K562 (cell line): ENCODE data around the gene PNPLA7. TPM values are rescaled to one million over a fixed set of nuclear protein-coding genes. Genes with fewer than 3 reads are reported as not detected.

Experiments
- ATF6 ChIP-seq: sonication (generic); formaldehyde crosslinking; IDR thresholded peaks from 2 replicates; pipeline ENCODE4 v1.4.0; 2020; ENCODE audit warnings: mild to moderate bottlenecking, missing genetic modification reagents
- BHLHE40 ChIP-seq: IDR thresholded peaks from 2 replicates; pipeline ENCODE4 v1.6.1; 2011; ENCODE audit warnings: low read length, improper control_type of control experiment
- CHD2 ChIP-seq: IDR thresholded peaks from 2 replicates; pipeline ENCODE4 v1.6.1; 2011; ENCODE audit warnings: low read depth, low read length
- CTCF ChIP-seq, 3 experiments: IDR thresholded peaks in 2 of 3; conservative IDR thresholded peaks in 1 of 3; 2 replicates each; pipeline ENCODE4 v1.5.1; 2011 to 2012; ENCODE audit warnings: low read length in 3 of 3, mild to moderate bottlenecking in 3 of 3, control low read depth in 2 of 3, improper control_type of control experiment in 1 of 3, inconsistent platforms in 1 of 3, low read depth in 1 of 3, mixed read lengths in 1 of 3, moderate library complexity in 1 of 3; ENCODE audit not compliant: insufficient read depth in 2 of 3
- ELF1 ChIP-seq: fragments of 200-800 bp; sonication (Bioruptor generic); IDR thresholded peaks from 2 replicates; pipeline ENCODE4 v1.6.1; 2016; ENCODE audit warnings: missing genetic modification characterization, missing compliant biosample characterization
- ETS1 ChIP-seq: conservative IDR thresholded peaks from 2 replicates; pipeline ENCODE4 v1.6.1; 2011; ENCODE audit warnings: low read depth, mild to moderate bottlenecking, low read length; ENCODE audit not compliant: control insufficient read depth
- GABPB1 ChIP-seq: sonication (generic); formaldehyde crosslinking; IDR thresholded peaks from 2 replicates; pipeline ENCODE4 v1.8.0; 2022; ENCODE audit warnings: mild to moderate bottlenecking, missing genetic modification reagents
- GTF2A2 ChIP-seq: IDR thresholded peaks from 2 replicates; pipeline ENCODE4 v1.6.1; 2016; ENCODE audit warnings: mild to moderate bottlenecking, missing genetic modification characterization, missing compliant biosample characterization
- HDAC1 ChIP-seq, 2 experiments: fragments of 450-650 bp; IDR thresholded peaks; 2 replicates each; pipeline ENCODE4 v1.6.1; 2016 to 2017; ENCODE audit warnings: inconsistent platforms in 1 of 2, mild to moderate bottlenecking in 1 of 2, moderate library complexity in 1 of 2
- MTA3 ChIP-seq: fragments of 450-650 bp; formaldehyde crosslinking; IDR thresholded peaks from 2 replicates; pipeline ENCODE4 v1.6.1; 2017; ENCODE audit warnings: mild to moderate bottlenecking, borderline replicate concordance
- NCOR1 ChIP-seq: fragments of 450-650 bp; IDR thresholded peaks from 2 replicates; pipeline ENCODE4 v1.6.1; 2016; ENCODE audit warnings: mild to moderate bottlenecking, moderate library complexity
- RB1 ChIP-seq: fragments of 450-650 bp; IDR thresholded peaks from 2 replicates; pipeline ENCODE4 v1.6.1; 2017; ENCODE audit warnings: low read depth, mild to moderate bottlenecking
- RBM14 ChIP-seq: fragments of 200-400 bp; formaldehyde crosslinking; IDR thresholded peaks from 2 replicates; pipeline ENCODE4 v1.6.1; 2018; ENCODE audit warnings: low read depth, mild to moderate bottlenecking, low read length, moderate library complexity, borderline replicate concordance; ENCODE audit not compliant: insufficient read depth
- TAF9B ChIP-seq: fragments of 450-650 bp; IDR thresholded peaks from 2 replicates; pipeline ENCODE4 v1.6.1; 2018; ENCODE audit warnings: mild to moderate bottlenecking; ENCODE audit not compliant: partially characterized antibody
- UBTF ChIP-seq, 2 experiments: IDR thresholded peaks; 2 replicates each; pipeline ENCODE4 v1.6.1; 2012; ENCODE audit warnings: improper control_type of control experiment in 2 of 2, low read depth in 2 of 2, low read length in 2 of 2, borderline replicate concordance in 1 of 2
- ZNF165 ChIP-seq: fragments of 250-450 bp; sonication (Bioruptor Pico); IDR thresholded peaks from 2 replicates; pipeline ENCODE4 v1.4.0; 2020; ENCODE audit warnings: borderline replicate concordance
- polyA plus RNA-seq, 8 experiments: library from polyadenylated mRNA; depleted of rRNA in 4 of 8; stranded (reverse) in 5 of 8; unstranded in 3 of 8; fragments of >200 nt; fragmentation: Nextera tagmentation in 2 of 8; fragmentation: Illumina TruSeq in 1 of 8; extraction: Ambion mirVana in 2 of 8; extraction: Trizol in 1 of 8; gene quantifications; 2 replicates each; pipeline versions ENCODE4 v1.2.1 to v1.2.3, GENCODE V29; 2011 to 2014; ENCODE audit warnings: inconsistent platforms in 1 of 8, missing spikeins in 1 of 8
- total RNA-seq, 7 experiments: library from RNA; depleted of rRNA in 6 of 7; stranded (reverse); fragments of >200 nt in 6 of 7; fragmentation: Illumina TruSeq in 2 of 7; extraction: Trizol in 2 of 7; gene quantifications; 2 replicates each; pipeline versions ENCODE4 v1.2.1 to v1.2.3, GENCODE V29; 2011 to 2021; ENCODE audit warnings: low replicate concordance in 1 of 7

Gene PNPLA7
- total and polyA plus RNA-seq, 9 of the 15 experiments (the other 6 are each of a cell fraction or from before 2014, with no cell fraction given): 0.01 to 0.85 (median 0.19) TPM; not detected in 1

- TF ChIP-seq ATF6 (no peak), CTCF (IDR thresholded peaks at IDR 0.05 in 2 of 3, conservative IDR thresholded peaks at IDR 0.05 in 1 of 3; ENCODE audit: insufficient read depth in 2 of 3, low read depth in 1 of 3, low read length in 3 of 3) (peak; percentile 40 to 99 (median 90); a peak in 4 of 6 replicates), MTA3 (peak; percentile 47; the same call in 1 of the 2 replicates), BHLHE40 (peak; percentile 21; the same call in 1 of the 2 replicates), ELF1 (peak; percentile 27; the same call in 1 of the 2 replicates), RB1 (peak; percentile 72), ETS1 (no peak), TAF9B (no peak), ZNF165 (CRISPR knock-in tag) (no peak), HDAC1 (IDR thresholded peaks at IDR 0.05) (peak in 1 of 2 experiments; percentile 27; a peak in 2 of 4 replicates), RBM14 (no peak), GTF2A2 (no peak), GABPB1 (CRISPR knock-in tag) (peak; percentile 50; the same call in 1 of the 2 replicates), NCOR1 (no peak), CHD2 (peak; percentile 49; the same call in 1 of the 2 replicates), UBTF (IDR thresholded peaks at IDR 0.05; ENCODE audit: borderline replicate concordance in 1 of 2, low read depth in 2 of 2, low read length in 2 of 2) (peak; percentile 83 to 93; a peak in 3 of 4 replicates)
These were observed 1.2 kb upstream of the PNPLA7 start, which contains the start of gene MRPL41 (continued) for GRCh38 chr9:137551264-137552021.
